Medulla oblongata (tissue), 1 donor: Measurements from ENCODE around the gene TPPP2.
"Not testable (repeated sequence)": the region's sequence is repeated elsewhere in the genome, so short reads cannot be mapped to it uniquely, and the experiment has no call there.

Source experiments
- DNase-seq: peaks from one replicate; pipeline ENCODE4 v3.0.0-alpha.2; 2015; ENCODE audit errors: extremely low spot score

Gene TPPP2

GRCh38 chr14:21029917-21030316 lies at the start of gene TPPP2:
Gene TPPP2 (plus strand): TSS chr14:21030217. CDS start chr14:21030582, 365 bp downstream.
- DNase-seq: no peak

- DNase-seq: no peak
These were observed 49.1 kb upstream of the TPPP2 start for GRCh38 chr14:20980906-20981305.

GRCh38 chr14:20982646-20983369 lies 47.2 kb upstream of the TPPP2 start:
- no peak for DNase-seq

GRCh38 chr14:20985650-20986049 lies 44.4 kb upstream of the TPPP2 start:
- not testable (repeated sequence) for DNase-seq

GRCh38 chr14:20986811-20987210 lies 43.2 kb upstream of the TPPP2 start:
- peak; percentile 9 for DNase-seq

- peak; percentile 3 for DNase-seq
These were observed 41.1 kb upstream of the TPPP2 start for GRCh38 chr14:20988717-20989470.

GRCh38 chr14:20989471-20989786 lies 40.6 kb upstream of the TPPP2 start:
- DNase-seq: no peak

- peak; percentile 96 for DNase-seq
These were observed 40.0 kb upstream of the TPPP2 start, which contains the start of gene METTL17 for GRCh38 chr14:20989787-20990600. Gene METTL17 (plus strand): TSS chr14:20989980. CDS start chr14:20990003, 23 bp downstream.

GRCh38 chr14:20996521-20996920 lies 33.5 kb upstream of the TPPP2 start:
- DNase-seq: no peak

GRCh38 chr14:20997115-20997514 lies 32.9 kb upstream of the TPPP2 start:
- DNase-seq: no peak

- no peak for DNase-seq
These were observed 32.5 kb upstream of the TPPP2 start for GRCh38 chr14:20997564-20997963.

- DNase-seq: no peak
These were observed 31.9 kb upstream of the TPPP2 start for GRCh38 chr14:20998139-20998538.

- no peak for DNase-seq
These were observed 31.2 kb upstream of the TPPP2 start, which contains the start of gene SLC39A2 for GRCh38 chr14:20998674-20999366. Gene SLC39A2 (plus strand): TSS chr14:20999293. CDS start chr14:20999447, 154 bp downstream.

GRCh38 chr14:20999591-20999990 lies 30.4 kb upstream of the TPPP2 start:
- DNase-seq: no peak

GRCh38 chr14:21001218-21001617 lies 28.8 kb upstream of the TPPP2 start:
- no peak for DNase-seq

GRCh38 chr14:21003788-21004346 lies 26.1 kb upstream of the TPPP2 start:
- DNase-seq: no peak

GRCh38 chr14:21009721-21010120 lies 20.3 kb upstream of the TPPP2 start:
- not testable (repeated sequence) for DNase-seq

GRCh38 chr14:21011136-21011535 lies 18.9 kb upstream of the TPPP2 start:
- DNase-seq: no peak

- peak; percentile 99 for DNase-seq
These were observed 15.2 kb upstream of the TPPP2 start for GRCh38 chr14:21014761-21015190.

- DNase-seq: no peak
These were observed 14.7 kb upstream of the TPPP2 start for GRCh38 chr14:21015312-21015711.
